T-helper 1 cell (primary cell): Measurements from ENCODE around the gene RGS16.

Source experiments
- DNase-seq, 5 donors: peaks; one replicate each; pipeline ENCODE4 v3.0.0-alpha.2; 2012 to 2020

RGS16 gene

DNA sequence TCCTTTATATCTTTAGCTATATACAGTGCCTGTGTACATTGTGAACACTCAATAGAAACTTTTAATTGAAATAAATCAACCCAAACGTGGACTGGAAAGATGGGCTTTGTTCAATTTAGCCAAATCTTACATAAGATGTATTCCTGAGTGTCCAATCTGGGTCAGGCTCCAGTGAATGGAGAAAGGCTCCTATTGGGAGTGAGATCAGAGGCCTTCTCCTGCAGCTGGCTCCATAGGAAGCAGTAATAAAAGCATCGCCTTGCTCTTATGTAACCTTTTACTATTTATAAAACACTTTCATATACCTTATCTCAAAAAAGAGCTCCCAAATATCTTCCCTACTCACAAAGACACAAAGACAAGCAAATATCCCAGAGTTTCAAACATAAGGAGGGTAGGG lies 24.9 kb upstream of the RGS16 start:
- no peak for DNase-seq

DNA sequence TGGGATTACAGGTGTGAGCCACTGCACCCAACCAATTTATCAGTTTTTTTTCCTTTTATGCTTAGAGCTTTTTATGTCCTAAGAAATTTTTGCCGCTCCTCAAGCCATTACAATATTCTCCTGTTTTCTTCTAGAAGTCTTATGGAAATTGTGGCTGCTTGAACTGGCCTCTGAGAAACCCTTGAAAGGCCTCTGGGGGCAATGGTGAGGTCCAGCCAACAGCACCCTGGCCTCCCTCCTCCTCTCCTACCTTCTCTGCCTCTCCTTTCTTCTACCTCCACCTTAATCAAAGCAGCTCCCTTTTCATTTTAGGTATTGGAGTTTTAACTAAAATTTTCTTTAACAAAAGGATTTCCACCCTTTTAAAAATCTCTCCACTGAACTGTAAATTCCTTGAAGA lies 24.5 kb upstream of the RGS16 start:
- no peak for DNase-seq

DNA sequence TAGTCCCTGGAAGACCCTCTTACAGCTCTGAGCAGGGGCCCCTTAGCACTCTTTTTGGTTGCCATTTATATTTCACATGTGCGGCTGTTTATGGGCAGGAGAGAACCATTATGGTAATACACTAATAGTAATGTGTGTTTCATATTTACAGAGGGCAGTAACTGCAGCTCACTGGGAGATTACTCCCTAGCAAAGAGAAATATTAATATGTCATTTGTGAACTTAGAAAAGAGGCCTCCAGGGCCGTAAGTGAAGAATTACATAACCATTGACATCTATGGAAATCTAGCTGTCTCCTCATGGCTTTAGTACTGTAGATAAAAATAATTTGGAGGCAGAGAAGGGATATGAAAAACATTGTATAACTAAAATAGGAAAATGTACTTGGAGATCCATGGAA lies 23.4 kb upstream of the RGS16 start:
- DNase-seq: no peak

DNA sequence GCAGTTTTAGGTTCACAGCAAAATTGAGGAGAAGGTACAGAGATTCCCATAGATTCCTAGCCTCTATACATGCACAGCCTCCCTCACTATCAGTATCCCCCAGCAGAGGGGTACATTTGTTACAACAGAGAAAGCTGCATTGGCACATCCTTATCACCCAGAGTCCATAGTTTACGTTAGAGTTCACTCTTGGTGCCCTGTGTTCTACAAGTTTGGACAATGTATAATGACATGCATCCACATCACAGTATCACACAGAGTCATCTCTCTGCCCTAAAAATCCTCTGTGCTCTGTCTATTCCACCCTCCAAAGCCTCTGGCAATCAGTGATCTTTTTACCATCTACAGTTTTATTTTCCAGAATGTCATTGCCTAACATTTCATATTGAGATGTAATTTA lies 22.3 kb upstream of the RGS16 start:
- no peak for DNase-seq

DNA sequence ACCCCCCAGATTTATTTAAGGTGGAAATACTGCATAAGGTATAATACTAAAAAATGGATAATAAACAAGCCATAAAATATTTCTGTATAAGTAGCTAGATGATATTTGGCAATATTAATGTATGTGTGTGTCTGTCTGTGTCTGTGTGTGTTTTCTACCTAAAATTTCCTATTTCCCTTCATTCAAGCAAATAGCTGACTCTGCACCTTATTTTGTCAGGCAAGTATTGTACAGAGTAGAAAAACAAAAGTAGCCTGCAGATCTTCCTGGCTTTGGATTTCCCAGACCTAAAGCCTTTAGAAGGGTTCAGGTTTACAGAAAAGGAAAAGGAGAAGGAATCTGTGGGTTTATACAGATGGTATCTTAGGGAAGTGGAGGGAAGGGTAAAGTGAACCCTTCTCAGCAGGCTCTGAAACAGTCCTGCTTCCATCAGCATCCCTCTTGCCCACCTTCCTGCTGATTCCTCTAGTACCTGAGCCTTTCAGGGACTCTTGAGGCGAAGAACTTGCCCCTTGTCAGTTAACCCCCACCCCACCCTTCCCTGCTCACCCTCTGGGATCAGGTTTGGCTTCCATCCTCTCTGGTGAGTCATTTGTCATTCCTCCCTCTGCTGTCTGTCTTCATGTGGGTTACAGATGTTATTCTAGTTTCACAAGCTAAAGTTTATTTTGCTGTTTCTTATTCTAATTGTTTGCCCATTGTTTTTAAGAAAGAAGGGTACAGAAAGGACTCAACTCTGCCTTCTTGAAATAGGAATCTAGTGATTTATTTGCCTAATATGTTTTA lies 21.7 kb upstream of the RGS16 start:
- DNase-seq: no peak

DNA sequence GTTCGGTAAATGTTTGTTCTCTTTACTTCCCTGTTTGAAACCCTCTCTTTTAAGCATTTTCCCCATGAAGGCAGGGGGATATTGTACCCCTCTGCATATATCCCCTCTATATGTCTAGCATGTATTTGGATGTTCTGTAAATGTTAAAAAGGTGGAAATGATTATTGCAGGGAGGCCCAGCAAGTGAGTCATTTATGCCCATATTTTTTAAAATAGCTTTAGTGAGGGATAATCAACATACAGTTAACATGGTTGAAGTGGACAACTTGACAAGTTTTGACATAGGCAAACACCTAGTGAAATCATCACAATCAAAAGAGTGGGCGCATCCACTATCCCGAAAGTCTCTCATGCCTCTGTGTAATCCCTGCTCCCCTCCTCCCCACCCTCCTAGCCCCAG lies 20.8 kb upstream of the RGS16 start:
- no peak for DNase-seq

DNA sequence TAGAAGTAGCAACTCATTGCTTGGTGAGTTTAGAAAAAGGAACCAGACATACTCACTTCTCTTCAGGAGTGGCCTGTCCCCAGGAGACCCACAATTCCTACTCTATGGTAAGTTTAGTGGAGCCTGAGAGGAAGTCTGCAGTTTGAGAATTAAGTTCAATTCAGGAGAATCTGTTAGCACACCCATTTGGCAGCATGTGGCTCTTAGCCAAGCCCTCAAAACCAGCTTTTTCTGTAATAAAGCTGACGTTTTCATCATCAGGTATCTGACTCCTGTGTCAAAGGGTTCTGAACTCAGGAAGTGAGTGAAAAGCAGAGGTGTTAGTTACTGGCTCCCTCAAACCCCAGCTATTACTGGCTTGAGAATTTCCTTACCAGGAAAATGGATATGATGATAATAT lies 20.4 kb upstream of the RGS16 start:
- peak in 1 of 5 donors; percentile 32 for DNase-seq

DNA sequence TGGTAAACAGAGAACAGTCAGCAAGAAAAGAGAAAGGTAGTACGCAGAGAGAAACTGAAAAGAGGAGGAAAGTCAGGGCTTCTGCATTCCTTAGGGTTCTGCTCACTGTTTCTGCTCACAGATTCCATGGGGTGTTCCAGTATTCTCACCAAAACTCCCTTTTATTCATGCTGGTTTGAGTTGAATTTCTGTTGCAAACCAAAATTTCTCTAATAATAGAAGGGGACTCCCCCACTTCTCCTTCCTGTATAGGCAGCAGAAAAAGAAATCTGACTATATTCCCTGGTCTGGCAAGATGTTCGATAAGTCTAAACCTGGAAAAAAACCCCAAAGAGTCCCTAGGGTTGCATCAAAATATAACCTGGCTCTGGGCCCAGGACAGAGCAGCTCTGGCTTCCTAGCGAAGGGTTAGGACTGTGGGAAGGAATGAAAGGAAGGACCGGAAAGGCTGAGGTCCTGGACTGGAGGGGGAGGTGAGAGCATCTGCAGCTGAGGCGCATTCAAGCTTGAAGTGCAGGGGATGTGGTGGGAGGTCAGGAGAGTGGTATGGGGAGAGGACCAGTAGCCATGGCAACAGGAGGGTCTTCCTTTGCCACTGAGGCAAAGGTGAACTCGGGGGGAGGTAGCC lies 18.8 kb upstream of the RGS16 start:
- no peak for DNase-seq

DNA sequence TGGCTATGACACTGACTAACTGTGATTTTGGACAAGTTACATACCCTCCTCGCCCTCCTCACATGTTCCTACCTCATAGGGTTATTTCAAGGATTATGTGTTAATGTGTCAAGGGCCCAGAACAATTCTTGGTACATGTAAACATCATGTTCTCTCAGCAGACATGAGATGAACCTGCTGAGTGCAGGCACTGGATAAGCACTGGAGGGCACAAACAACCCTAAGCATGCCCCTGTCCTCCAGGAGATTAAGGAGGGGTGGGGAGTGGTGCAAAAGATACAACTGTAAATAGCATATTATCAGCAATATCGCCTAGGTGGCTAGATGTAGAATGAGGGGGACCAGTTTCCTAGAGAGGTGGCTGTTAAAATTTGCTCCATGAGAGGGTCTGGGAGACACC lies 17.7 kb upstream of the RGS16 start:
- DNase-seq: no peak

DNA sequence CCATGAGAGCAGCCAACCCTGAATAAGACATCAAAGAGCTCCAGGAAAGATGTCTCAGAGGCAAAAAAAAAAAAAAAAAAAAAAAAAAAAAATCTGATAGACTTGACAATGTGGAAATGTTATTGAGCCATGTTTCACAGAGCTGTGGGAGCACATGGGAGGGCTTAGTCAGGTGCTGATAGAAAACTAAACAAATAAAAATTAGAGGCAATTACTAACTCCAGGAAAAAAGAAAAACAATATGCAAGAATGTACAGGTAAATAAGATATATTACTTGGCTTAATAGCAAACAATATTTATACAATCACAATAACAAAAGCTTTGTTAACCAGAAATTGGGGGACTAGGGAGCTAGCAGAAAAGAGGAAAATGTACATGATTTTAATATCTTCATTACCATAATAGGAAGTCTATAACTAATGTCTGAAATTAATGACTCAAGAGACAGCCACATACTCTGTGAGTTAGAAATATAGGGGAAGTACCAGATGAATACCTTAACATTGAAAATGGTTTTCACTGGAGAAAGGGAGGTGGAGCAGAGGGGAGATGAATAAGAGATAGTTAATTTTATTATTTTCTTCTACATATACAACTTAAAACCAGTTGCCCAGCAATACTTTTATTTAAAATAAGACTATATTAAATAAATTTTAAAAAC lies 16.9 kb upstream of the RGS16 start:
- DNase-seq: no peak

DNA sequence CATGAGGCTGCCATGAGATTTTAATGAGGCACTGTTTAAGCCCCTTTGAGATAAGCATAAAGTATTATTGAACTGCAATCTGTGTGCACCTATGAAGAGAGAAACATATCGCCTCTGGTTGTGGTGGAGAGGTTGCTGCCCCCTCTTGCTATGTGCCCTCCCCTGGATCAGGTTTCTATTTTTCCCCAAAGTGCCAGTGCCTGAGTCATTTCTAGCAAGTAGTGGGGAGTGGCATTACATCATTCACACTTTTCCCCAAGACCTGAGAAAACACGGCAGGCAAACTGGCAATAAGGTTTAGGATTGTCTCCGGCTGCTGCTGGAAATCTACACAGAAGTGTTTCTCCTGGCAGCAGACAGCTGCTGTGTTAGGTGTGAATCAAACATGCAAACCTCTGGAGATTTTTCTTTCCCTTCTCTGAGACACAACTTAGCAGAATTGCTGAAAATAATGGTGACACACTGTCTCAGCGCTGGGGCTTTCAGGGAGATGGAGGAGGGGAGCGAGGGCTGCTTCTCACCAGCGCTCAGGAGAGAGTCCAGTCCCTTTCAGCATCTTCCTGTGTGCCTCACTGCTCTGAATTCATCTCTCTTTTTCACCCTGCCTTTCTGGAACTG lies 13.7 kb upstream of the RGS16 start:
- no peak for DNase-seq

DNA sequence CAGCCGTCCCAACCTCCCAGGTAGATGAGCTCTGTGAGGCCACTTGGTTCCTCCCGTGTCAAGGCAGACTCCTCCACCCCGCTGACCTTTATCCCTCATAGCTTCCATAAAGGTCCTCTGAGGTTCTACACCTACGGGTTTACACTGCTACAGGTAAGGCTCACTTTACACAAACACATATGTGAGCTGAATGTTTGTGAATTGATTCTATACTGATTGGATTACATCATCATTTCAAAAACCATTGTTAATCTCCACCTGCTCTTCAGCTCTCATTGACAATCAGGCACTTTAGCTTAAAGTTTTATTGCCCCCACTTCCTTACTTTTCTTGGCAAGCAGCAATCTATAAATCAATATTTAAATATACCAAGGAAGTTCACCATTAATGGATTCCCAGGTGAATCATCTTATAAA lies 12.8 kb upstream of the RGS16 start:
- DNase-seq: no peak

DNA sequence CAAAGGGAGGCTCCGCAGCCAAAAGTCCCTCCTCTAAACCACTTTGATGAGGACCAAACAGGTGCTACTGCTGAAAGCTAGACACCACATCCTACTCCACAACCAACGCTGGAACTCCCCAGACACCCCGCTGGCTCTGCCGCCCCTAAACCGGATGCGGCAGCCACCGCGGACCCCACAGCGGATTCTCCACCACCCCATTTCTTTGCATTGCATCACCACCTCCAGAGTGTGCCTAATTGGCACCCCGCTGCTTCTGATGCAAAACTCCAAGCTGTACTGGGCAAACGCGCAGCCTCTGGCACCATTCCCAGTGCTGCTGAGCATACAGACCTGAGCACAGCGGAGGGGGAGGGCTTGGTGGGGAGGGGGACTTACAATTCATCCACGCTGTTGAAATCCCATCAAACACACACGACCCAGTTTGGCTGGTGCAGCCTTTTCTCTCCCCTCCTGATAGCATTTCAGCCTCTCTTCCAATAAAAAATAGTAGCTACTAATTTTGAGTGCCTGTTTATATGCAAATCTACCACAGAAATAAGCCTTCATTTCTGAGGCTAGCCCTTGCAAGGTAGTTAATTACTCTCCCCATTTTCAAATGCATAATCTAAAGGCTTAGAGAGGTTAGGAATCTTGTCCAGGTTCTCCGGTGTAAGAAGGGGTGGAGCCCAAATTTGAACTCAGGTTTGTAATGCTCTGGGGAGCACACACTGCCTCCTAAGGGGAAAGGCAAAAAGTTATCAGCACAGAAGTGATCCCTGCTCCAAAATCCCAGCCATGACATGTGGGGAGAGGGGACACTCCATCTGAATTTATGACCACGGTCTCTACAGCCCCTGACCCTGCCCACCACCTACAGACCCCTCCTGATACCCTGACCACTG lies 12.2 kb upstream of the RGS16 start:
- peak; percentile 74 to 97 (median 82) for DNase-seq

DNA sequence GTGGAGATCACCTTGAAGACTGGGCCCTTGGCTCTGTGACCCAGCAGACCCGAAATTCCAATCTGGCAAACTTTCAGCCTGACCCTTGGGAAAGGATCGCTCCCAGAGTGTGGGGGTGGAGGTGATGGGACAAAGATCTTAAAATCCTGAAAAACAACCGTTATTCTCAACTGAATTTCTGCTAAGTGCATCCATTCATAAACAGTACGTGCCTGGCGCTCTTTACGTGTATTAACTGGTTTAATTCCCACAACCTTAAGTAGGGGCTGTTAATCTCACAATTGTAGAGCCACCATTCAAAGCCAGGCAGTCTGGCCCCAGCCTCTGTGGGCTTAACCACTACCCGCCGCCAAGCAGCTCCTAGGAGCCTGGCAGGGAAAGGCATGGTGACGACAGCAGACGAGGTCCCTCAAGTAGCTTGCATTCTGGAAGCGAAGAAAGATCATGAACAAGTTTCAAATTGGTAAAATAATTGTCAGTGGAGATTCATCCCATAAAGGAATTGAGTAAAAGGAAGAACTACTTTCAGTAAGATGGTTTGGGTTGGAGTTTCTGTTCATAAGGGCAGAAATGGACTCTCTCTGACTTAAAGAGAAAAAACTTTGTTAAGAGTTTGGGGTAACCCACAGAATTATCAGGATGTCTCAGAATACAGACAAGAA lies 11.4 kb upstream of the RGS16 start:
- peak in 3 of 5 donors; percentile 24 to 48 (median 28) for DNase-seq

DNA sequence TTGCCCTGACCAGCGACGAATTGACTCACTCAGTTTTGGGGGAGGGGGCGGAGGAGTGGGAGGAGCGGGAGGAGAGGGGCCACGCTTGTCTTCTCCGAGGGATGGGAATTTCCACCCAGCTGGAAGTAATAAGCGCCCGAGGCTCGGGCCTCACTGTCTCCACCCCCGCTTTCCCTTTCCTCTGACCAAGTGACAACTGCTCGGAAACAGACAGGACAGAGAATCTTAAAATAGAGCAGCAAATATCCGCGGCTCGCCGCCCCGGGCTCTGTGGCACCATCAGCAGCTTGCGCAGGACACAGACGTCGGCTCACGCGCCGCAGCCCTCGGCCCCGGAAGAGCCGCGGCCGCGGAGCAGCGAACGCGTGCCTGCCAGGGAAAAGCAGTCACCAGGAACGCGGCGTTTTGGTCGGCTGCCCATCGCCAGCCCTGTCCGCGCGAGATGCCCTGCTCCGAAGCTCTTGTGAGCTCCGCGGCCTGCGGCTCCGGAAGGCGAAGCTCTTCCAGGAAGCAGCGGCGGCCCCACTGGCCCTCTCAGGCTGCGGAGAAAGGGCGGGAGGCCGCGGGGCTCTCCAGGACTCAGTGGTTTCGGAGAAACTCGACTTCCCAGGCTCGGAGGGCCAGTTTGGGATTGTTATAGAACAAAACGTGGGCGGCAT lies 10.7 kb upstream of the RGS16 start:
- peak in 4 of 5 donors; percentile 21 to 67 (median 30) for DNase-seq

DNA sequence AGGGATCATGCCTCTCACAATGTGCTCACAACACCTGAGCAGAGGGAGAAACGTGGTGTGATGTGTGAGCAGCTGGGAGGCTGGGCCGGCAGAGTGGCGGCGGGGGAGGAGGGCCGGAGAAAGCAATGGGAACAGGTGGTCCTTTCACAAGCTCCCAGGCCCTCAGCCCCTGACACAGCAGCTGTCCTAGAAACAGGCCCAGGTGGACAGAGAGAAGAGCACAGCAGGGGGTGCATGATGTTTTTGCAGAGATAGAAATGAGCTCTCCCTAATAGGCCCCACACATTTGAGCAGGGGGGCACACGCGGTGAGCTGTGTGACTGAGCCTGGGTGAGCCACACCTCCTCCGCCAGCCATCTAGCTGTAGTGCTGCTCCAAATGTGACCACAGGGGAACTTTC lies 7.6 kb upstream of the RGS16 start:
- no peak for DNase-seq

DNA sequence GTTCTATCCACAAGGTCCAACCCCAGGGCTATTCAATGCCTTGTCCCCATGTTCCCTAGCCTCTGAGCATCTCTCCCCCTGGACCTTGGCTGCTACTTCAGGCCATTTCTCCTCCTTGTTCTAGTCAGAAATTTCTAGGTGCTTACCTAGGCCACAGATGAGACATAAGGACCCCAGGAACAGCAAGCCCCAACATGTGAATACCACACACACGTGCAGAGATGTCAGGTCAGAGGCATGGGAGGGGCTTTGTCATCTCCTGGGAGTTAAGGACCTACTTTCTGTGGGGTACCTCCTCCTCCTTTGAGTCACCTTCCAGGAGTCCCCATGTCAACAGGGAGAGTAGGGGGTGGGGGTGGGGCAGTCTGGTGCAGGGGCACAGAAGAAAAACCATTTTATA lies 7.1 kb upstream of the RGS16 start:
- no peak for DNase-seq

DNA sequence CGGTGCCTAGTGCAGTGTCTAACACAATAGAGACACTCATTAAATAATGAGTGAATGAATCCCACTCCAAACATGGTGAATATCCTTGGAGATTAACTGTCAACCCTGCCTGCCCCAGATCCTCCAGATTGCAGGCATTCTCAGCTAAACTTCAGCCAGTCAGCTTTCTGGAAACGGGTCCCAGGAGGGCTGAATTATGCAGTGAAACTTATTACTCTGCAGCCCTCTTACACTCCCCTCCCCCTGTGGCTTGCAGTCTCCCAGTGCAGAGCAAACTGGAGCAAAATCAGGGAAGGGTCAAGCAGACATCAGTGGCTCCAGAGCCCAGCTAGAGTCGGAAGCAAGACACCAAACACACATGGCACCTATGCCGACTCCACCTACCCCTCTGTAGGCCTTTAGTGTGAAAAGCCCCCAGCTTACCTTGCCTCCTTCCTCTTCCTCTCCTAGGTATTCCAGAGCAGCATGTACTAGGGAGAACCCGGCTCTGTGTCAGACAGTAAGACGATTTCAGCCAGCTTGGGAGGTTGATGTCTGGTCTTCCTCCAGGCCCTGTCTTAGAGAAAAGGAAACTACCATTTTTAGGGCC lies 6.5 kb upstream of the RGS16 start:
- no peak for DNase-seq

DNA sequence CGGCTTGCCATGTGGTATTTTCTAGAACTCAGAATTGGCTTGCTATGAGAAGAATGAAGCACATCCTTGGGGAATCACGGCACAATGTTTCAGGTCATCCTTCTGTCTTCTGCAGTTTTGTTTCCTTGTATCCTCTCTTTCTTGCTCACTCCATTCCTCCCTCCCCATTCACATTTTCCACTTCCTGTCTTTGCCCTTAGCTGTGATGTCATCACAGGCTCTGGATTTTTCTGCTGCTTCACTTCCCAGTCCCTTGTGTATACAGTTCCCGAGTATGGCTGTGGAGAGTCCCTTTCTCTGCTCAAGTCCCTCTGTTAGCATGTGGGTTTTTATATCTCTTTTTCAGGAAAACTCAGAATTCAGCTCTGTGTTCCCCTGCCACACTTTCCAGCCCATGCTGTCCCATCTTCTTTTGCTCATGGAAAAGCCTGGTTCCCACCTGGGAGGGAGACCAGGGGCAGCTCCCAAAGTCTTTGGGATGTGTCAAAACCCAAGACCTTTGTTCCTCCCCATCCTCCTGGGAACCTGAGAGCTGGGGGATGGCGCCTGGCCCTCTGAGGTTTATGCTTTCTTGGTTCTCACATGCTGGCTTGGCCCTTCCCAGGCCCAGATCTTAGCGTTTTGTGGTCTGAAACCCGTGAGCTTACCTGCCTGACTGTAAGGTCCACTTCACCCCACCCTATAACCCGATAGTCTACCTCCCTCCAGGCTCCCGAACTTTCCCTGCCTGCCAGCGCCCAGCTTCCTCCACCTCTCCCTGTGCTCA lies 4.8 kb upstream of the RGS16 start:
- no peak for DNase-seq

DNA sequence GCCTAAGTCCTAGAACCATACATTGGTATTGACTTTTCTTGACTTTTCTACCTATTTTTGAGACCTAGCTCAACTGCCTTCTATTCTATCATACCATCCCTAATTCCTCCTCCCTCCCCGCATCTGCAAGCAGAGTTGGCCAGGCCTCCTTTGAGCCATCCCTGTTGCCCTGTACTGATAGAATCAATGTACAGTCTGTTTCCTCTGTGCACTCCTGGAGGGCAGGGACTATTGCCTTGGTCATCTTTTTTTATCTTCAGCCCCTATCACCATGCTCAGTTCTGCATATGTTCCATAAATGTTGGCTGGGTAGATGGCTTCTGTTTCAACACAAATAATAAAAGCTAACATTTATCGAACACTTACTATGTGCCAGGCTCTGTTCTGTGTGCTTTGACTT lies 4.0 kb upstream of the RGS16 start:
- DNase-seq: no peak
